Measurements from ENCODE around the gene XRCC4. TPM values are rescaled to one million over a fixed set of nuclear protein-coding genes. Genes with fewer than 3 reads are reported as not detected.

XRCC4 gene
- total RNA-seq, 1 experiment from 2014 or later: 7.1 TPM

- H3K27me3 Mint-ChIP-seq (ENCODE audit: insufficient read depth, unreplicated experiment): no peaks in the 10 kb centered on the region
- CTCF ChIA-PET: no interaction called here
- H3K9me3 Mint-ChIP-seq (ENCODE audit: unreplicated experiment): no peaks in the 10 kb centered on the region
- no peak overlapping the region for H3K4me3 Mint-ChIP-seq (ENCODE audit: unreplicated experiment)
- H3K4me1 Mint-ChIP-seq (ENCODE audit: insufficient read depth, unreplicated experiment): no peaks in the 10 kb centered on the region
- DNase-seq (ENCODE audit: unreplicated experiment): no peak
- POLR2A ChIA-PET: interaction anchor here (1.1 kb wide), 1 partner anchor 123 kb away, joined by 3 read pairs; no protein-coding TSS in a partner anchor
- no TSS peak for BruUV-seq (replicated peaks)
- intact Hi-C loops (cut with micrococcal nuclease): no loop called here
- no peak overlapping the region for H3K27ac Mint-ChIP-seq (ENCODE audit: low read depth, unreplicated experiment)
- no peaks in the 10 kb centered on the region for H3K36me3 Mint-ChIP-seq (ENCODE audit: insufficient read depth, unreplicated experiment)
- TF ChIP-seq CTCF (IDR thresholded peaks at IDR 0.05; ENCODE audit: unreplicated experiment): no peak
These were observed 121.8 kb downstream of the XRCC4 start for GRCh38 chr5:83199126-83199525.

GRCh38 chr5:83204651-83205050 is 127.3 kb downstream of the XRCC4 start:
- intact Hi-C loops (cut with micrococcal nuclease): no loop called here
- DNase-seq (ENCODE audit: unreplicated experiment): no peak
- TF ChIP-seq CTCF (IDR thresholded peaks at IDR 0.05; ENCODE audit: unreplicated experiment): no peak
- Mint-ChIP-seq H3K9me3 (ENCODE audit: unreplicated experiment) (no peaks in the 10 kb centered on the region), H3K27me3 (ENCODE audit: insufficient read depth, unreplicated experiment) (no peaks in the 10 kb centered on the region), H3K4me1 (ENCODE audit: insufficient read depth, unreplicated experiment) (no peaks in the 10 kb centered on the region), H3K27ac (ENCODE audit: low read depth, unreplicated experiment) (no peak overlapping the region), H3K36me3 (ENCODE audit: insufficient read depth, unreplicated experiment) (no peaks in the 10 kb centered on the region), H3K4me3 (ENCODE audit: unreplicated experiment) (no peak overlapping the region)
- no TSS peak for BruUV-seq (replicated peaks)
- ChIA-PET CTCF (no interaction called here), POLR2A (no interaction called here)

- BruUV-seq (replicated peaks): no TSS peak
These were observed 132.6 kb downstream of the XRCC4 start for GRCh38 chr5:83209963-83210362.

GRCh38 chr5:83219077-83219476 is 141.7 kb downstream of the XRCC4 start:
- DNase-seq (ENCODE audit: unreplicated experiment): no peak
- TF ChIP-seq CTCF (IDR thresholded peaks at IDR 0.05; ENCODE audit: unreplicated experiment): no peak
- Mint-ChIP-seq H3K4me1 (ENCODE audit: insufficient read depth, unreplicated experiment) (peaks cover 14% of the 10 kb centered on the region), H3K9me3 (ENCODE audit: unreplicated experiment) (no peaks in the 10 kb centered on the region), H3K27me3 (ENCODE audit: insufficient read depth, unreplicated experiment) (no peaks in the 10 kb centered on the region), H3K27ac (ENCODE audit: low read depth, unreplicated experiment) (peak overlapping the region; percentile 39), H3K4me3 (ENCODE audit: unreplicated experiment) (no peak overlapping the region), H3K36me3 (ENCODE audit: insufficient read depth, unreplicated experiment) (no peaks in the 10 kb centered on the region)
- POLR2A ChIA-PET: interaction anchor here (1.0 kb wide), 1 partner anchor 216 kb away, joined by 4 read pairs; no protein-coding TSS in a partner anchor
- CTCF ChIA-PET: no interaction called here
- BruUV-seq (replicated peaks): no TSS peak
- intact Hi-C loops (cut with micrococcal nuclease): no loop called here

More at GRCh38 chr5:83209963-83210362, 132.6 kb downstream of the XRCC4 start:
- Mint-ChIP-seq H3K27me3 (ENCODE audit: insufficient read depth, unreplicated experiment) (no peaks in the 10 kb centered on the region), H3K36me3 (ENCODE audit: insufficient read depth, unreplicated experiment) (no peaks in the 10 kb centered on the region), H3K27ac (ENCODE audit: low read depth, unreplicated experiment) (no peak overlapping the region), H3K4me1 (ENCODE audit: insufficient read depth, unreplicated experiment) (no peaks in the 10 kb centered on the region), H3K4me3 (ENCODE audit: unreplicated experiment) (no peak overlapping the region), H3K9me3 (ENCODE audit: unreplicated experiment) (no peaks in the 10 kb centered on the region)
- ChIA-PET POLR2A (no interaction called here), CTCF (interaction anchor here (1.4 kb wide), 1 partner anchor 9 kb away, joined by 6 read pairs; no protein-coding TSS in a partner anchor)
- no peak for DNase-seq (ENCODE audit: unreplicated experiment)
- intact Hi-C loops (cut with micrococcal nuclease): no loop called here
- TF ChIP-seq CTCF (IDR thresholded peaks at IDR 0.05; ENCODE audit: unreplicated experiment): no peak

Data from MCF 10A (cell line).